Nephron progenitor cell (in vitro differentiated cells): Measurements from ENCODE around the gene SLC35A1.
A peak's percentile ranks its signal among the peaks of the same experiment; 100 is the strongest.

ENCODE experiments used
- DNase-seq: peaks from one replicate; pipeline ENCODE4 v3.0.0; 2021
- H3K27ac Mint-ChIP-seq: 2 replicates; pipeline ENCODE4 v1.8.0; 2021; ENCODE audit warnings: mild to moderate bottlenecking, moderate library complexity, mixed read lengths
- H3K27me3 Mint-ChIP-seq: 2 replicates; pipeline ENCODE4 v1.8.0; 2021; ENCODE audit warnings: mild to moderate bottlenecking, low read depth, mixed read lengths; ENCODE audit not compliant: poor library complexity
- H3K36me3 Mint-ChIP-seq: 2 replicates; pipeline ENCODE4 v1.8.0; 2021; ENCODE audit warnings: low read depth, mixed read lengths
- H3K4me1 Mint-ChIP-seq: 2 replicates; pipeline ENCODE4 v1.8.0; 2021; ENCODE audit warnings: mixed read lengths
- H3K4me3 Mint-ChIP-seq: 2 replicates; pipeline ENCODE4 v1.8.0; 2021; ENCODE audit warnings: mild to moderate bottlenecking, moderate library complexity, mixed read lengths
- H3K9me3 Mint-ChIP-seq: 2 replicates; pipeline ENCODE4 v1.8.0; 2021; ENCODE audit warnings: mild to moderate bottlenecking, moderate library complexity, mixed read lengths
- CTCF ChIP-seq: fragments of 200-600 bp; sonication (generic); IDR thresholded peaks from 2 replicates; pipeline ENCODE4 v1.5.0; 2021; ENCODE audit warnings: antibody characterized with exemption

The SLC35A1 gene

GRCh38 chr6:87541041-87541440, 68.3 kb downstream of the SLC35A1 start:
- Mint-ChIP-seq H3K4me3 (no peak overlapping the region), H3K4me1 (no peaks in the 10 kb centered on the region), H3K9me3 (peaks cover 11% of the 10 kb centered on the region), H3K36me3 (peaks cover 64% of the 10 kb centered on the region), H3K27ac (no peak overlapping the region), H3K27me3 (no peaks in the 10 kb centered on the region)
- TF ChIP-seq CTCF: no peak
- DNase-seq: no peak

- Mint-ChIP-seq H3K27ac (no peak overlapping the region), H3K4me1 (no peaks in the 10 kb centered on the region), H3K36me3 (peaks cover 64% of the 10 kb centered on the region), H3K4me3 (no peak overlapping the region), H3K9me3 (peaks cover 11% of the 10 kb centered on the region), H3K27me3 (no peaks in the 10 kb centered on the region)
- no peak for DNase-seq
- TF ChIP-seq CTCF: no peak
Observed at GRCh38 chr6:87541744-87542143, 69.0 kb downstream of the SLC35A1 start.

GRCh38 chr6:87543696-87544473, 71.1 kb downstream of the SLC35A1 start:
- Mint-ChIP-seq H3K27ac (peak overlapping the region; percentile 6), H3K4me3 (no peak overlapping the region), H3K36me3 (peaks cover 66% of the 10 kb centered on the region), H3K4me1 (no peaks in the 10 kb centered on the region), H3K9me3 (peaks cover 11% of the 10 kb centered on the region), H3K27me3 (no peaks in the 10 kb centered on the region)
- DNase-seq: no peak
- no peak for TF ChIP-seq CTCF

- Mint-ChIP-seq H3K36me3 (peaks cover 64% of the 10 kb centered on the region), H3K4me3 (no peak overlapping the region), H3K9me3 (peaks cover 9% of the 10 kb centered on the region), H3K4me1 (no peaks in the 10 kb centered on the region), H3K27me3 (no peaks in the 10 kb centered on the region), H3K27ac (no peak overlapping the region)
- no peak for DNase-seq
- TF ChIP-seq CTCF: no peak
Observed at GRCh38 chr6:87544474-87544735, 71.6 kb downstream of the SLC35A1 start.

GRCh38 chr6:87551799-87552198, 79.0 kb downstream of the SLC35A1 start:
- Mint-ChIP-seq H3K27me3 (no peaks in the 10 kb centered on the region), H3K27ac (peak overlapping the region; percentile 88), H3K4me3 (no peak overlapping the region), H3K9me3 (no peaks in the 10 kb centered on the region), H3K36me3 (peaks cover 71% of the 10 kb centered on the region), H3K4me1 (no peaks in the 10 kb centered on the region)
- TF ChIP-seq CTCF: no peak
- no peak for DNase-seq

- Mint-ChIP-seq H3K27ac (no peak overlapping the region), H3K27me3 (no peaks in the 10 kb centered on the region), H3K4me3 (no peak overlapping the region), H3K9me3 (no peaks in the 10 kb centered on the region), H3K4me1 (no peaks in the 10 kb centered on the region), H3K36me3 (peaks cover 75% of the 10 kb centered on the region)
- no peak for DNase-seq
- TF ChIP-seq CTCF: no peak
Observed at GRCh38 chr6:87553159-87553765, 80.5 kb downstream of the SLC35A1 start.
